T47D (cell line): ENCODE data around the gene GAS2L1.
"Not testable (repeated sequence)": the region's sequence is repeated elsewhere in the genome, so short reads cannot be mapped to it uniquely, and the experiment has no call there.

Experiments
- DNase-seq, 2 experiments: peaks; one replicate each; pipeline versions ENCODE4 v3.0.0 to v3.0.0-alpha.2; 2011 to 2012; ENCODE audit warnings: low read depth in 1 of 2, low spot score in 1 of 2
- JUND ChIP-seq: IDR thresholded peaks from 2 replicates; pipeline ENCODE4 v1.6.1; 2012; ENCODE audit warnings: low read depth
- in situ Hi-C: cut with HindIII; loops from 2 replicates; pipeline ENCODE4 v1.10.0; 2016; ENCODE audit warnings: low sequenced_read_pairs, low pct_unique_long_range_greater_than_20kb

The GAS2L1 gene

GRCh38 chr22:29337631-29338284 is 31.3 kb downstream of the GAS2L1 start:
- no peak for DNase-seq
- TF ChIP-seq JUND, result no peak
- in situ Hi-C loops, result no loop called here

GRCh38 chr22:29338398-29338797 is 31.9 kb downstream of the GAS2L1 start:
- DNase-seq, result no peak
- TF ChIP-seq JUND, result no peak
- in situ Hi-C loops, result no loop called here

- DNase-seq, result no peak
- in situ Hi-C loops, result no loop called here
These were observed 33.2 kb downstream of the GAS2L1 start for GRCh38 chr22:29339381-29340235.

GRCh38 chr22:29340566-29340965 is 34.1 kb downstream of the GAS2L1 start:
- no peak for TF ChIP-seq JUND
- in situ Hi-C loops, result no loop called here
- no peak for DNase-seq

More at GRCh38 chr22:29339381-29340235, 33.2 kb downstream of the GAS2L1 start:
- no peak for TF ChIP-seq JUND

- TF ChIP-seq JUND, result no peak
- in situ Hi-C loops, result no loop called here
- peak in 1 of 2 experiments; percentile 36 for DNase-seq
These were observed 34.8 kb downstream of the GAS2L1 start for GRCh38 chr22:29341056-29341848.

- DNase-seq, result no peak
- no peak for TF ChIP-seq JUND
- in situ Hi-C loops, result no loop called here
These were observed 35.3 kb downstream of the GAS2L1 start for GRCh38 chr22:29341849-29342127.

GRCh38 chr22:29342177-29342576 is 35.7 kb downstream of the GAS2L1 start:
- TF ChIP-seq JUND, result no peak
- in situ Hi-C loops, result no loop called here
- no peak for DNase-seq

GRCh38 chr22:29342577-29343312 is 36.3 kb downstream of the GAS2L1 start:
- peak; percentile 47 to 79 for DNase-seq
- in situ Hi-C loops, result no loop called here
- TF ChIP-seq JUND, result no peak

- in situ Hi-C loops, result no loop called here
- no peak for TF ChIP-seq JUND
- DNase-seq, result peak; percentile 43 to 53
These were observed 36.9 kb downstream of the GAS2L1 start for GRCh38 chr22:29343313-29343805.

GRCh38 chr22:29344137-29344536 is 37.7 kb downstream of the GAS2L1 start:
- TF ChIP-seq JUND, result no peak
- DNase-seq, result peak in 1 of 2 experiments; percentile 70
- in situ Hi-C loops, result no loop called here

- in situ Hi-C loops, DNase-seq: not testable (repeated sequence)
These were observed 38.4 kb downstream of the GAS2L1 start for GRCh38 chr22:29344889-29345288.

- peak; percentile 57 to 79 for DNase-seq
- no peak for TF ChIP-seq JUND
- in situ Hi-C loops, result no loop called here
These were observed 39.5 kb downstream of the GAS2L1 start for GRCh38 chr22:29345932-29346331.
